NCI-H146 treated with DMSO at 0.1 percent for 48 hours (cell line): ENCODE data around the gene DRD4.
"Not testable (repeated sequence)": the region's sequence is repeated elsewhere in the genome, so short reads cannot be mapped to it uniquely, and the experiment has no call there.

ENCODE experiments used
- DNase-seq: peaks from one replicate; lab custom pipeline; 2025; ENCODE audit not compliant: unreplicated experiment; lab: John Stamatoyannopoulos, UW

DRD4 gene

GRCh38 chr11:673866-674265 is 36.8 kb downstream of the DRD4 start:
- no peak for DNase-seq

GRCh38 chr11:674406-674805 is 37.3 kb downstream of the DRD4 start:
- DNase-seq = no peak

- DNase-seq = no peak
Observed at GRCh38 chr11:678297-678696, 41.2 kb downstream of the DRD4 start.

GRCh38 chr11:679271-680207 is 42.5 kb downstream of the DRD4 start:
- DNase-seq = no peak

GRCh38 chr11:680476-680875 is 43.4 kb downstream of the DRD4 start:
- DNase-seq = no peak

- no peak for DNase-seq
Observed at GRCh38 chr11:680970-681369, 43.9 kb downstream of the DRD4 start.

- no peak for DNase-seq
Observed at GRCh38 chr11:686451-687243, 49.6 kb downstream of the DRD4 start.

- no peak for DNase-seq
Observed at GRCh38 chr11:687751-688150, 50.7 kb downstream of the DRD4 start.

- DNase-seq = no peak
Observed at GRCh38 chr11:688681-689080, 51.6 kb downstream of the DRD4 start.

- no peak for DNase-seq
Observed at GRCh38 chr11:689625-690024, 52.6 kb downstream of the DRD4 start.

GRCh38 chr11:690244-690643 is 53.2 kb downstream of the DRD4 start:
- not testable (repeated sequence) for DNase-seq
